B cell (primary cell): ENCODE data around the gene PHACTR1. TPM values are rescaled to one million over a fixed set of nuclear protein-coding genes. Genes with fewer than 3 reads are reported as not detected.
A peak's percentile ranks its signal among the peaks of the same experiment; 100 is the strongest.

Experiments
- ATAC-seq: fragments of 200-7000 bp; cut with Tn5 transposase; one replicate; pipeline ENCODE4 v1.10.0; 2021; ENCODE audit warnings: low read depth, mild to moderate bottlenecking, moderate number of reproducible peaks, moderate library complexity
- CTCF ChIA-PET: fragments of 350-600 bp; sonication (Branson Sonifier 250); formaldehyde crosslinking; loops from one replicate; lab custom pipeline; 2021; ENCODE audit warnings: antibody characterized with exemption, inconsistent platforms; lab: Charles Lee
- POLR2A ChIA-PET: fragments of 350-600 bp; sonication (Branson Sonifier 250); formaldehyde crosslinking; loops from one replicate; lab custom pipeline; 2021; ENCODE audit warnings: antibody characterized with exemption; lab: Charles Lee
- DNase-seq: peaks from one replicate; pipeline ENCODE4 v3.0.0; 2013
- H2AFZ ChIP-seq: 2 replicates; pipeline ENCODE4 v1.6.1; 2012; ENCODE audit warnings: mild to moderate bottlenecking, low read depth, low read length; ENCODE audit not compliant: insufficient read depth, poor library complexity, severe bottlenecking
- H3K27ac ChIP-seq, 2 donors: 1 replicate in 1 of 2; 2 replicates in 1 of 2; pipeline ENCODE4 v1.5.1; 2012 to 2013; ENCODE audit warnings: low read length in 2 of 2, mild to moderate bottlenecking in 2 of 2, moderate library complexity in 1 of 2
- H3K27me3 ChIP-seq, 4 experiments: fragments of 200-600 bp in 1 of 4; sonication (generic) in 1 of 4; replicated peaks in 1 of 4; 1 replicate in 2 of 4; 2 replicates in 2 of 4; pipeline versions ENCODE4 v1.6.1 to v1.7.0; 2013 to 2016; ENCODE audit warnings: low read length in 3 of 4, mild to moderate bottlenecking in 2 of 4, mixed read lengths in 1 of 4, moderate library complexity in 1 of 4; ENCODE audit not compliant: insufficient read depth in 4 of 4, control insufficient read depth in 3 of 4; ENCODE audit errors: control extremely low read depth in 1 of 4
- H3K36me3 ChIP-seq, 2 experiments: replicated peaks in 1 of 2; 1 replicate in 1 of 2; 2 replicates in 1 of 2; pipeline versions ENCODE4 v1.6.1 to v1.7.1; 2013; ENCODE audit warnings: low read length in 1 of 2; ENCODE audit not compliant: insufficient read depth in 2 of 2, control insufficient read depth in 1 of 2; ENCODE audit errors: control extremely low read depth in 1 of 2, extremely low read depth in 1 of 2
- H3K4me1 ChIP-seq, 2 donors: fragments of 200-600 bp in 1 of 2; sonication (generic) in 1 of 2; 1 replicate in 1 of 2; 2 replicates in 1 of 2; pipeline versions ENCODE4 v1.5.1 to v1.6.1; 2013 to 2017; ENCODE audit warnings: low read length in 2 of 2; ENCODE audit not compliant: control insufficient read depth in 2 of 2, insufficient read depth in 2 of 2
- H3K4me2 ChIP-seq: replicated peaks from 2 replicates; pipeline ENCODE3; 2012; ENCODE audit warnings: mild to moderate bottlenecking, low read depth, low read length; ENCODE audit not compliant: poor library complexity, severe bottlenecking
- H3K4me3 ChIP-seq, 5 experiments: fragments of 200-600 bp in 1 of 5; sonication (generic) in 1 of 5; 1 replicate in 3 of 5; 2 replicates in 2 of 5; pipeline versions ENCODE4 v1.5.1 to v1.7.0; 2011 to 2016; ENCODE audit warnings: low read length in 4 of 5, mild to moderate bottlenecking in 4 of 5, low read depth in 2 of 5, control low read depth in 1 of 5, moderate library complexity in 1 of 5; ENCODE audit not compliant: insufficient read depth in 1 of 5; ENCODE audit errors: control extremely low read depth in 1 of 5, extremely low read depth in 1 of 5
- H3K79me2 ChIP-seq: fragments of 200-600 bp; sonication (generic); one replicate; pipeline ENCODE4 v1.6.0; 2016; ENCODE audit warnings: low read length; ENCODE audit not compliant: control insufficient read depth, insufficient read depth
- H3K9ac ChIP-seq: fragments of 200-600 bp; sonication (generic); 2 replicates; pipeline ENCODE4 v1.6.1; 2017; ENCODE audit warnings: mild to moderate bottlenecking, low read length, moderate library complexity
- H3K9me3 ChIP-seq, 3 donors: one replicate each; pipeline versions ENCODE4 v1.6.1 to v1.7.1; 2013; ENCODE audit warnings: low read length in 2 of 3; ENCODE audit not compliant: control insufficient read depth in 2 of 3, insufficient read depth in 1 of 3; ENCODE audit errors: control extremely low read depth in 1 of 3
- H4K20me1 ChIP-seq: 2 replicates; pipeline ENCODE4 v1.6.0; 2012; ENCODE audit warnings: mild to moderate bottlenecking, low read length; ENCODE audit not compliant: insufficient read depth, control insufficient read depth, poor library complexity, severe bottlenecking
- H3K27ac Mint-ChIP-seq: one replicate; pipeline ENCODE4 v1.8.0; 2021; ENCODE audit warnings: mixed read lengths
- H3K27me3 Mint-ChIP-seq: one replicate; pipeline ENCODE4 v1.8.0; 2021; ENCODE audit warnings: mixed read lengths
- H3K4me1 Mint-ChIP-seq: one replicate; pipeline ENCODE4 v1.8.0; 2021; ENCODE audit warnings: mixed read lengths
- H3K4me3 Mint-ChIP-seq: one replicate; pipeline ENCODE4 v1.8.0; 2021; ENCODE audit warnings: mixed read lengths
- H3K9me3 Mint-ChIP-seq: one replicate; pipeline ENCODE4 v1.8.0; 2022; ENCODE audit warnings: mixed read lengths; ENCODE audit not compliant: insufficient read depth
- CTCF ChIP-seq: fragments of 200-600 bp; IDR thresholded peaks from one replicate; pipeline ENCODE4 v1.8.0; 2022; ENCODE audit warnings: antibody characterized with exemption, mild to moderate bottlenecking
- EZH2 ChIP-seq: IDR thresholded peaks from 2 replicates; pipeline ENCODE4 v1.6.1; 2012; ENCODE audit warnings: borderline replicate concordance, low read depth, mild to moderate bottlenecking, moderate library complexity, low read length; ENCODE audit not compliant: insufficient read depth, poor library complexity, severe bottlenecking
- WGBS: methylation state at CpG from one replicate; pipeline ENCODE4 v1.1.5; 2013; ENCODE audit warnings: missing lambda C conversion rate; ENCODE audit not compliant: insufficient coverage; 5-methylcytosine and 5-hydroxymethylcytosine counted together
- intact Hi-C: fragments of 100-400 bp; cut with micrococcal nuclease; formaldehyde crosslinking; loops from one replicate; pipeline ENCODE4 v1.10.0; 2022
- polyA plus RNA-seq: library from polyadenylated mRNA; depleted of rRNA; stranded (reverse); fragments of >200 nt; gene quantifications from 2 replicates; pipeline ENCODE4 v1.2.3, GENCODE V29; 2012
- total RNA-seq, 2 donors: library from RNA; stranded (reverse); fragments of 120-200 nt in 1 of 2; gene quantifications; 1 replicate in 1 of 2; 2 replicates in 1 of 2; pipeline versions ENCODE4 v1.2.3 to v1.2.4, GENCODE V29; 2013 to 2022

PHACTR1 gene
- total and polyA plus RNA-seq, 2 donors (not counting 1 experiment from before 2014, with no cell fraction given), result 30.2 to 129 TPM

GRCh38 chr6:13305791-13306190 lies 589.2 kb downstream of the PHACTR1 start:
- H2AFZ ChIP-seq, result no peak overlapping the region
- no peak overlapping the region for H3K9ac ChIP-seq
- Mint-ChIP-seq H3K9me3 (no peaks in the 10 kb centered on the region), H3K27me3 (no peaks in the 10 kb centered on the region), H3K27ac (peak overlapping the region; percentile 60), H3K4me1 (peaks cover 49% of the 10 kb centered on the region), H3K4me3 (no peak overlapping the region)
- peaks cover 18 to 32% of the 10 kb centered on the region in 2 experiments for H3K36me3 ChIP-seq
- ATAC-seq (no peak), DNase-seq (no peak)
- POLR2A ChIA-PET, result no interaction called here
- H3K9me3 ChIP-seq, result no peaks in the 10 kb centered on the region
- no peak overlapping the region for H3K4me2 ChIP-seq
- whole genome bisulfite sequencing, result no CpG with 5 or more reads among the region's 1 CpG
- peaks cover 40% of the 10 kb centered on the region for H3K79me2 ChIP-seq
- peaks cover 37 to 41% of the 10 kb centered on the region in 2 donors for H3K4me1 ChIP-seq
- no peaks in the 10 kb centered on the region for H4K20me1 ChIP-seq
- CTCF ChIA-PET, result interaction anchor here (3.5 to 4.1 kb wide), 2 partner anchors 25 to 110 kb away, joined by 19 to 35 read pairs; no protein-coding TSS in a partner anchor
- intact Hi-C loops, result loop anchor here (1.0 kb wide), 1 partner anchor 23 kb away; the partner anchor contains the start of gene TBC1D7
- H3K4me3 ChIP-seq, result no peak overlapping the region
- H3K27ac ChIP-seq, result peak overlapping the region in 1 of 2 donors; percentile 78
- no peaks in the 10 kb centered on the region for H3K27me3 ChIP-seq
- TF ChIP-seq CTCF (no peak), EZH2 (no peak)

- no peak overlapping the region for H3K27ac Mint-ChIP-seq
- Histone ChIP-seq H2AFZ (no peak overlapping the region), H4K20me1 (no peaks in the 10 kb centered on the region), H3K79me2 (peaks cover 28% of the 10 kb centered on the region), H3K4me3 (no peak overlapping the region), H3K27ac (no peak overlapping the region), H3K4me2 (no peak overlapping the region), H3K36me3 (peaks cover 18 to 35% of the 10 kb centered on the region in 2 experiments), H3K4me1 (peaks cover 34% of the 10 kb centered on the region in 2 donors), H3K9me3 (no peaks in the 10 kb centered on the region), H3K27me3 (no peaks in the 10 kb centered on the region), H3K9ac (no peak overlapping the region)
- ATAC-seq, result no peak
- no peaks in the 10 kb centered on the region for H3K27me3 Mint-ChIP-seq
- peaks cover 35% of the 10 kb centered on the region for H3K4me1 Mint-ChIP-seq
- intact Hi-C loops, result no loop called here
- POLR2A ChIA-PET, result no interaction called here
- no peak overlapping the region for H3K4me3 Mint-ChIP-seq
- no peaks in the 10 kb centered on the region for H3K9me3 Mint-ChIP-seq
- CTCF ChIA-PET, result no interaction called here
- no peak for TF ChIP-seq CTCF
- no peak for TF ChIP-seq EZH2
- WGBS, result 79% methylated on average over 6 of the region's 7 CpGs
- no peak for DNase-seq
Measured at GRCh38 chr6:13307508-13307995, 591.0 kb downstream of the PHACTR1 start.
